Ishikawa (cell line): ENCODE data around the gene ASIC2.

Experiments
- EGR1 ChIP-seq: IDR thresholded peaks from 2 replicates; pipeline ENCODE4 v1.6.1; 2012
- YY1 ChIP-seq: IDR thresholded peaks from 2 replicates; pipeline ENCODE4 v1.6.1; 2012; ENCODE audit warnings: low read depth

GRCh38 chr17:33294994-33295393, 1.9 kb upstream of the ASIC2 start:
- TF ChIP-seq YY1 = no peak
- no peak for TF ChIP-seq EGR1
